Measurements from ENCODE around the gene SVOP.
"Not testable (repeated sequence)": the region's sequence is repeated elsewhere in the genome, so short reads cannot be mapped to it uniquely, and the experiment has no call there.

SVOP gene

DNA sequence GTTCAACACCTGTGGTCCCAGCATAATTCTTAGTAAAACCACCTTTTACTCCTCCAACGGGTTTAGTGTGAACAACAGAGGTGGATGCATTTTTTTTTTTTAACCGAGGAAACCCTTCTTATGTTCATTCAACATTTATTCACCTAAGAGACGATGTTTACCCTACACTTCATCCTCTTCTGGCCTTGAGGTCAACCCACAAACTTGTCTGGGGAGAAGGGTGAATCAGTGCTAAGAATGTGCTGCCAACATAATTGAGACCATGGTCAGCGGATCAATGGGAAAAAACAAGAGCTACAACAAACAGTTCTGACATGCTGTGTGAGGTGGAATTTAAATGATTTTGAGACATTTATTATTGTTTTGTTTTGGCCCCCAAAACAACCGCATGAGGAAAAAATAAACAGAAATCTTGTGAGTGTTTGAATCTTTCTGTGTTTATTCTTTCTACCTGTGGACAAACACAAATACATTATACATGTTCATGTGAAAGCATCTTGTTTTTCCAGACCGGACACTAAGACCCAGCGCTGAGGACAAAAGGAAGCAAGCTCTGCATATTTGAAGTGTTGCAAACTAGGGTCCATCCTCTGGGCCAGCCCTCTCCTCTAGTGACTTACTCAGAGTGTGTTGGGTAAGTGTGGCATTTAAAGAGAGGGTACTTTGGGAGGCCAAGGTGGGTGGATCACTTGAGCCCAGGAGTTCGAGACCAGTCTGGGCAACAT, 26.4 kb upstream of the SVOP start:
- TF ChIP-seq, protein P1, sequence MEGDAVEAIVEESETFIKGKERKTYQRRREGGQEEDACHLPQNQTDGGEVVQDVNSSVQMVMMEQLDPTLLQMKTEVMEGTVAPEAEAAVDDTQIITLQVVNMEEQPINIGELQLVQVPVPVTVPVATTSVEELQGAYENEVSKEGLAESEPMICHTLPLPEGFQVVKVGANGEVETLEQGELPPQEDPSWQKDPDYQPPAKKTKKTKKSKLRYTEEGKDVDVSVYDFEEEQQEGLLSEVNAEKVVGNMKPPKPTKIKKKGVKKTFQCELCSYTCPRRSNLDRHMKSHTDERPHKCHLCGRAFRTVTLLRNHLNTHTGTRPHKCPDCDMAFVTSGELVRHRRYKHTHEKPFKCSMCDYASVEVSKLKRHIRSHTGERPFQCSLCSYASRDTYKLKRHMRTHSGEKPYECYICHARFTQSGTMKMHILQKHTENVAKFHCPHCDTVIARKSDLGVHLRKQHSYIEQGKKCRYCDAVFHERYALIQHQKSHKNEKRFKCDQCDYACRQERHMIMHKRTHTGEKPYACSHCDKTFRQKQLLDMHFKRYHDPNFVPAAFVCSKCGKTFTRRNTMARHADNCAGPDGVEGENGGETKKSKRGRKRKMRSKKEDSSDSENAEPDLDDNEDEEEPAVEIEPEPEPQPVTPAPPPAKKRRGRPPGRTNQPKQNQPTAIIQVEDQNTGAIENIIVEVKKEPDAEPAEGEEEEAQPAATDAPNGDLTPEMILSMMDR (conservative IDR thresholded peaks at IDR 0.05; ENCODE audit: low read depth, low read length) = no peak
- DNase-seq (ENCODE audit: low read depth) = no peak
- H3K4me3 ChIP-seq (ENCODE audit: low read length) = no peak overlapping the region

DNA sequence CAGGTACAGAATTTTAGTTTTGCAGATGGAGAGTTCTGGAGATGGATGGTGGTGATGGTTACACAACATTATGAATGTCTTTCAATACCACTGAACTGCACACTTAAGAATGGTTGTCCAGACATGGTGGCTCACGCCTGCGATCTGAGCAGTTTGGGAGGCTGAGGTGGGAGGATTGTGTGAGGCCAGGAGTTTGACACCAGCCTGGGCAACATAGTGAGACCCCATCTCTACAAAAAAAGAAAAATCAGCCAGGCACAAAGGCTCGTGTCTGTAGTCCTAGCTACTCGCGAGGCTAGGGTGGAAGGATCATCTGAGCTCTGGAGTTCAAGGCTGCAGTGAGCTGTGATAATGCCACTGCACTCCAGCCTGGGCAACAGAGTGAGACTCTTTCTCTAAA, 23.4 kb upstream of the SVOP start:
- H3K4me3 ChIP-seq (ENCODE audit: low read length) = no peak overlapping the region
- DNase-seq (ENCODE audit: low read depth) = no peak
- TF ChIP-seq, protein P1 (conservative IDR thresholded peaks at IDR 0.05; ENCODE audit: low read depth, low read length) = no peak

DNA sequence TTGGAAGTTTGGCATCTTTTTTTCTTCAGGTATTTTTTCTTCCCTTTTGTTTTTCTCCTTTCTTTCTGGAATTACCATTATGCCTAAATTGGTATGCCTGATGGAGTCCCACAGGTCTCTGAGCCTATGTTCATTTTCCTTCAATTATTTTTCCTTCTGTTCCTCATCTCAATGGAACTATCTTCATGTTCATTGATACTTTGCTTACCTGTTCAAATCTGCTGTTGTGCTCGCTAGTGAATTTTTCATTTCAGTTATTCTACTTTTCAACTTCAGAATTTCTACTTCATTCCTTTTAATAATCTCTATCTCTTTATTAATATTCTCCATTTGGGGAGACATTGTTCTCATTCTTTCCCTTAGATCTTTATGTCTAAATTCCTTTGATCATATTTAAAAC, 16.1 kb upstream of the SVOP start:
- TF ChIP-seq, protein P1 (conservative IDR thresholded peaks at IDR 0.05; ENCODE audit: low read depth, low read length) = no peak
- no peak for DNase-seq (ENCODE audit: low read depth)
- no peak overlapping the region for H3K4me3 ChIP-seq (ENCODE audit: low read length)

DNA sequence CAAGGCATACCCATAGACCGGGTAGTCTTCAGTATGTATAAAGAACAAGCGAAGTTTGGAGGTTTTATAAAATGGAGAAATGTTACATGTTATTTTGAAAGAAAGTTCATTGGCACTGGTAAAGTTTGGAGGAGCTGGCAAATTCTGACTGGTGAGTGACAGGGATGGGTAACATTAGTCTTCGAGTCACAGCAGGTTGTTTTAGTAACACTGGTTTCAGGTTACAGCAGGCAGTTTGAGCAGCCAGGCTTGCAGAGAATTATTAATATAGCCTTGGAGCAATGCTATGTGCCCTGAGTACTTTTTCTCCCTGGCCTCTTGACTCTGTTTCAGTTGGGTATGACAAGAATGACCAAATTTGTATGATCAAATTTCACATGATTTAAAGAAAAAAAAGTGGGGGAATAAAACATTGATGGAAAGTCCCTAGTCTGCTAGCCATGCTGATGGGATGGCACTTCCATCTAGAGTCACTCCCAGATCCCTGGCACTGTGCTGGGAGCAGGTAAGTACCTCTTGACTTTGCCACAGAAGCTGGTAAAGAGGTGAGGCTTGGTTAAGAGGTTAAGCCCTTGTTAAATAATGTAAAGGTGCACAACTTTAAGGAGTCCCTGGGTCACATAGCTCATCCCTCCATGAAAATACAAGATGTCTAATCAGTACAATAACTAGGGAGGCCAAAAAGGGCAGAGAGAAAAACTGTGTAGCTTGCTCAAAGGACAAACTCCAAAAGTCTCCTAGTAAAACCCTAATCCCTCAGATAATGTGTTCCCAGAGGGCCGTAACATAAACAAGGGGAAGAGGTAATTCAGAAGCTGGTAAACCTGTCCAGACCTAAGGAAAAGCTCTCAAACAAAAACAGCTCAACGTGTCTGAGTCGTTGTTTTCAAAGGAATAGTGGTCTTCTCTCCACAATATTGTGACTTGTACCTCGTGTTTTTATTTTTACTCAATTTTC, 12.7 kb upstream of the SVOP start:
- no peak for DNase-seq (ENCODE audit: low read depth)
- TF ChIP-seq, protein P1 (conservative IDR thresholded peaks at IDR 0.05; ENCODE audit: low read depth, low read length) = no peak
- no peak overlapping the region for H3K4me3 ChIP-seq (ENCODE audit: low read length)

DNA sequence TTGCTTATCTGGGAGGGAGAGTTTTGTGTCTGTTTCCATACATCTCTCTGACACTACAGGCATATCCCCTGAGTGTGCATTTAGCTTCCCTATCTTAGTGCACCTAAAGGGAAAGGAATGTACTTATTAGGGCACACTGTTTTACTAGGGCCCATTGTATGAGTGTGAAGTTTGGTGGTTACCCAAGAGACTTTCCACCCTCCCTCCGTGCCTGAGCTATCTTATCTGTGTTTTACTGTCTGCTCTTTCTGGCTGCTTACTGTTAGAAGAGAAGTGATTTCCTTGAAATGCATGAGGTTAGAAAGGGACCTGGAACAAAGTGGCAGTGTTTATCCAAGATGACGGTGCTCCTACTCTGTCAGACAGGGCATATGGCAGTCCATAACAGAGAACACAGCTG, 8.5 kb upstream of the SVOP start:
- H3K4me3 ChIP-seq (ENCODE audit: low read length) = no peak overlapping the region
- TF ChIP-seq, protein P1 (conservative IDR thresholded peaks at IDR 0.05; ENCODE audit: low read depth, low read length) = no peak
- DNase-seq (ENCODE audit: low read depth) = no peak

DNA sequence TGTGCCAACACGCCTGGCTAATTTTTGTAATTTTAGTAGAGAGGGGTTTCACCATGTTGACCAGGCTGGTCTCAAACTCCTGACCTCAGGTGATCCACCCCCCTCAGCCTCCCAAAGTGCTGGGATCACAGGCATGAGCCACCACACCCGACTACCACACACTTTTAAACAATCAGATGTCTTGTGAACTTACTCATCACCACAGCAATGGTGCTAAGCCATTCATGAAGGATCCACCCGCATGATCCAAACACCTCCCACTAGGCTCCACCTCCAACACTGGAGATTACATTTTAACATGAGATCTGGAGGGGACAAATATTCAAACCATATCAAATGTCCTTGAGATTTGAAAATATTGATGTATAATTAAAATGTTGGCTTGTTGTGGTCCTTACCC, 7.8 kb upstream of the SVOP start:
- H3K4me3 ChIP-seq (ENCODE audit: low read length) = not testable (repeated sequence)

DNA sequence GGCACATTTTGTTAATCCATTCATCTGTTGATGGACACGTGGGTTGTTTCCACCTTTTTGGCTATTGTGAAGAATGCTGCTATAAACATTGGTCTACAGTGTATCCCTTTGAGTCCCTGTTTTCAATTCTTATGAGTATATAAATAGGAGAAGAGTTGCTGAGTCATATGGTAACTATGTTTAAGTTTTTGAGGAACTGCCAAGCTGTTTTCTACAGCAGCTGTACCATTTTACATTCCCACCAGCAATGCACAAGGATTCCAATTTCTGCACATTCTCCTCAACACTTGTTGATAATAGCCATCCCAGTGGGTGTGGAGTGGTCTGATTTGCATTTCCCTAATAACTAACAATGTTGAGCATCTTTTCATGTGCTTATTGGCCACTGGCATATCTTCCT, 6.9 kb upstream of the SVOP start:
- DNase-seq (ENCODE audit: low read depth) = no peak
- TF ChIP-seq, protein P1 (conservative IDR thresholded peaks at IDR 0.05; ENCODE audit: low read depth, low read length) = no peak
- H3K4me3 ChIP-seq (ENCODE audit: low read length) = no peak overlapping the region

More for the DNA sequence above, 7.8 kb upstream of the SVOP start:
- not testable (repeated sequence) for DNase-seq (ENCODE audit: low read depth)
